ENCODE measurements around the gene CHERP.
"Not testable (repeated sequence)": the region's sequence is repeated elsewhere in the genome, so short reads cannot be mapped to it uniquely, and the experiment has no call there.

The CHERP gene

DNA sequence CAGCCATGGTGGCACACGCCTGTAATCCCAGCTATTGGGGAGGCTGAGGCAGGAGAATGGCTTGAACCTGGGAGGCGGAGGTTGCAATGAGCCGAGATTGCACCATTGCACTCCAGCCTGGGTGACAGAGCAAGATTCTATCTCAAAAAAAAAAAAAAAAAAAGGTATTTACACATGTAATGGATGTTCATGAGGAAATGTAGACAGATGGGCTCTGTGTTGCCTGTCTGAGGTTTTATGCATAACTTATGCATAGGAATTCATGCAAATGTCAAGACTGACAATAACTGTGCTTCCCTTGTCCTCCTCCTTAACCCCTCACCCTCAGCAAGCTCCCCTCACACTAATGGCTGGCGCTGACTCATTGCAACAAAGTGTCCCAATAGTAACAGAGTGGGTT lies 55.8 kb downstream of the CHERP start:
- in situ Hi-C loops (cut with MboI; ENCODE audit: low sequenced_read_pairs), result not testable (repeated sequence)

DNA sequence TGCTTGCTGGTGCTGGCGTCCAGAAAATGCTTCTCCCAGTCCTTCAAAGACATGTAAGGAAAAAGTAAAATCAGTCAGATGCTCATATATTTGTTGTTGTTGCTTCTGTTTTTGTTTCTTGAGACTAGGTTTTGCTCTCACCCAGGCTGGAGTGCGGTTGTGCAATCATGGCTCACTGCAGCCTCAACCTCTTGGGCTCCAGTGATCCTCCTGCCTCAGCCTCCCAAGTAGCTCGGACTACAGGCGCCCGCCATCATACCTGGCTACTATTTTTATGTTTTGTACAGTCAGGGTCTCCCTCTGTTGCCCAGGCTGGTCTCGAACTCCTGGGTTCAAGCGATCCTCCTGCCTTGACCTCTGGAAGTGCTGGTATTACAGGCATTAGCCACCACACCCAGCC lies 59.5 kb downstream of the CHERP start:
- in situ Hi-C loops (cut with MboI; ENCODE audit: low sequenced_read_pairs), result no loop called here

DNA sequence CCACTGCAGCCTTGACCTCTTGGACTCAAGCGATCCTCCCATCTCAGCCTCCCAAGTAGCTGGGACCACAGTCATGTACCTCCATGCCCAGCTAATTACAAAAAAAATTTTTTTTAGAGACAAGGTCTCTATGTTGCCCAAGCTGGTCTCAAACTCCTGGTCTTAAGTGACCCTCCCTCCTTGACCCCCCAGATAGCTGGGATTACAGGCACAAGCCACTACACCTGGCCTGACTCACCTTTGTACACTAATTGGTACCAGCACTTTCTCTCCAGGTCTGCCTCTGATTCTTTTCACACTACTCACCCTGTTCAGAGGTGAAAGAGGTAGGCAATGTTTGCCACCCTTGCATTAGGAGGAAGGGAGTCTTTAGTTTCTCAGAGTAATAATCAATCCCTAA lies 64.9 kb downstream of the CHERP start:
- in situ Hi-C loops (cut with MboI; ENCODE audit: low sequenced_read_pairs), result no loop called here

DNA sequence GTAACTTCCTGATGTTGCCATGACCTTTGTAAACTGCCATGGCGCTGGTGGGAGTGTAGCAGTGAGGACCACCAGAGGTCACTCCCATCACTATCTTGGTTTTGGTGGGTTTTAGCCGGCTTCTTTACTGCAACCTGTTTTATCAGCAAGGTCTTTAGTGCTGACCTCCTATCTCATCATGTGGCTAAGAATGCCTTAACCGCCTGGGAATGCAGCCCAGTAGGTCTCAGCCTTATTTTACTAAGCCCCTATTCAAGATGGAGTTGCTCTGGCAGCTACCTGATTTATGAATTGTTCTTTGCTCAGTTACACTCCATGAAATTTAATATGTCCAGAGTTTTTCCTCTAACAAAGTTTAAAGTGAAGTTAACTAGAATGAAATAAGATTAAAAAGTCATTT lies 65.8 kb downstream of the CHERP start:
- in situ Hi-C loops (cut with MboI; ENCODE audit: low sequenced_read_pairs), result no loop called here

DNA sequence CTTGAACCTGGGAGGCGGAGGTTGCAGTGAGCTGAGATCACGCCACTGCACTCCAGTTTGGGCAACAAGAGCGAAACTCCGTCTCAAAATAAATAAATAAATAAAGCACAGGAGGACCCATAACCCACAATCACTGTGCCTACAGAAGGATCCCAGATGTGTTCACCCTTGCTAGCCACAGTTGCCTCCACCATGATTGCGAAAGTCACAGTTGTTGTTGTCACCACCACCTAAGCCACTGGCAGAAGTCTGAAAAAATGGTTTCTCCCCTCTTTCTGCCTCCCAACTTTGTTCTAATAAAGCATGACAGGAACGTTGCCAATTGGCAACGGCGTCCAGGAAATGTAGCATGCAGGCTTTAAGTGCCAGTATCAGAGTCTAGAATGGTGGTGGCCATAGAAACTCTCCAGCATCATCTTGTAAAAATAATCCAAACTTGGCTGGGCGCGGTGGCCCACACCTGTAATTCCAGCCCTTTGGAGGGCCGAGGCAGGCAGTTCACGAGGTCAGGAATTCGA lies 68.3 kb downstream of the CHERP start:
- in situ Hi-C loops (cut with MboI; ENCODE audit: low sequenced_read_pairs), result no loop called here

DNA sequence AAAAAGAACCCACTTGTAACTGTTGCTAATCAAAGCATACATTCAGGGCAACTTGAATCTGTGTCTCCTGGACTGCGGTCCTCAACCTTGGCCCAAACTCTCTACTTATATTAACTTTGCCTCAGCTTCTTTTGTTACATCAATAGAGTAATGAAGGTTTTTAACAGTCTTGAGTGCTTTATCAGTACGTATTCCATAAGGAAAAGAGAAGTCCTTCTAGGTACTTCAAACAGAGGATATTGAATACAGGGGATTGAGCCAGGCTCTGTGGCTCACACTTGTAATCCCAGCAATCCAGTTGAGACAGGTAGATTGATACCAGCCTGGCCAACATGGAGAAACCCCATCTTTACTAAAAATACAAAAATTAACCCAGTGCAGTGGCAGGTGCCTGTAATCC lies 69.2 kb downstream of the CHERP start:
- in situ Hi-C loops (cut with MboI; ENCODE audit: low sequenced_read_pairs), result no loop called here

DNA sequence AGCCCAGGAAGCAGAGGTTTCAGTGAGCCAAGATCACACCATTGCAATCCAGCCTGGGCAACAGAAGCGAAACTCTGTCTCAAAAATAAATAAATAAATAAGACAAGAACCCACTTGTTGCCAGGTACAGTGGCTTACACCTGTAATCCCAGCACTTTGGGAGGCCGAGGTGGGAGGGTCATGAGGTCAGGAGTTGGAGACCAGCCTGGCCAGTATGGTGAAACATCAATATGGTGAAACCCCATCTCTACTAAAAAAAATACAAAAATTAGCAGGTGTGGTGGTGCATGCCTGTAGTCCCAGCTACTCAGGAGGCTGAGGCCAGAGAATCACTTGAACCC lies 69.7 kb downstream of the CHERP start:
- in situ Hi-C loops (cut with MboI; ENCODE audit: low sequenced_read_pairs), result not testable (repeated sequence)

DNA sequence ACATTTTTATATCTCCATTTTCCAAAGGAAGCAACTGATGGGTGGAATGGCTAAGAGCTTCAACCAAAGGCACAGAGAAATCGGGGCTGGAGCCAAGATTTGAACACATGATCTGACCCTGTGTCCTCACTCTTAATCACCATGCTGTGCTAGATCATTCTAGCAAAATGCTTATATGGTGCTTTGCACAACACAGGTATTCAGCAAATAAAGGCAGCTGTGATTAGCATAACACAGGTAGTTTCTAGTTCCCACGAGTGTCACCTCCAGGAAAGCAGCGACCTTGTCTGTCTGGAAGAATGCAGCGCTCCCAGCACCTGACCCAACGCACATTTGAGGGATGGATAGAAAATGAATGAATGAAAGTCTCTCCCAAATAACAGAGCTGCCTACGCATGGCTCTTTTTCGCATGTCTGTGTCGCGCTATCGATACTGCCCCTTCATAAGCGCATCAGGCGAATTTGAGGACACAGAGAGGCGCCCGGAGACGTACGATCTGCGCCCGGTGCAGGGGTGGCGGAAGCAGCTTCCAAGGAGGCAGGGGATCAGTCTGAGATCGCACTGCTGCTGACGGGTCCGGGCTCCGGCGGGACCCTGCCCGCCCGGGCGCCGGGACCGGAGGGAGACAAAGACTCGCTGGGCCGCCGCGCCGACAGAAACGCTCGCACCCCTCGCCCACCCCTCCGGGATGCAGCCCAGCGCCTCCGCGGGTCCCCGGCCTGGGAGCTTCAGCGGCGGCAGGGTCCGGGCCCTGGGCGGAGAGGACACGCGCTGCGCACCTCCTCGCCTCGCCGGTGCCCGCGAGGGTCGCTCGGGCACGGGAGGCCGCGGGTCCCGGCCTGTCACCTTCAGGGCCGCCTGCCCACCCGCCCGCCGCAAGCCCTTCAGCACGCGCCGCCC lies 71.1 kb downstream of the CHERP start:
- in situ Hi-C loops (cut with MboI; ENCODE audit: low sequenced_read_pairs), result no loop called here

DNA sequence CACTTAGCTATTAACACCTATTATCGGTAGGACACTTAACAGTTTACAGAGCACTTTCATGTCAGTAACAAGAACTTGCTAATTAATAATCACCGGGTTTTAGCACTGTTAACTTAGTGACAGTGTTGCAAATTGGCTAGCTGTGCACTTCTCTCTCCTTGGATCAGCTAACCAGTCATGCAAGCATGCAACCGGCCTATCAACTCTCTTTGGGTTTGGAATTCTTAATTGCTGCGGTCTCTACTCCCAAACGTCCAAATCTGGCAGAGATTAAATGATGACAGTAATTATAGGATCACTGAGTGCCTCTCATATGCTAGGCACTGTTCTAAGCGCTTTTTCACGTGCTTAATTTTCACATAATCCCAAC lies 71.7 kb downstream of the CHERP start:
- in situ Hi-C loops (cut with MboI; ENCODE audit: low sequenced_read_pairs), result no loop called here

All from HL-60/S4 treated with phorbol 12-myristate 13-acetate at 8.2 ng/mL for 4 days and 3 days (cell line).